ENCODE data around the gene SHQ1. TPM values are rescaled to one million over a fixed set of nuclear protein-coding genes. Genes with fewer than 3 reads are reported as not detected.

SHQ1 gene
- total RNA-seq, 2 experiments from 2014 or later: 9.4 to 13.1 TPM

- no peak for DNase-seq
- Mint-ChIP-seq H3K9me3 (no peaks in the 10 kb centered on the region), H3K27me3 (peaks cover 55% of the 10 kb centered on the region), H3K27ac (no peak overlapping the region), H3K36me3 (ENCODE audit: low read depth) (no peaks in the 10 kb centered on the region), H3K4me3 (no peak overlapping the region), H3K4me1 (ENCODE audit: low read depth) (no peaks in the 10 kb centered on the region)
- Histone ChIP-seq H3K4me1 (ENCODE audit: insufficient read depth, low read length) (no peaks in the 10 kb centered on the region), H3K4me3 (ENCODE audit: low read length) (no peak overlapping the region), H3K27ac (ENCODE audit: low read depth in 1 of 2, low read length in 2 of 2) (no peak overlapping the region), H3K9me3 (ENCODE audit: control insufficient read depth in 1 of 2, insufficient read depth in 1 of 2, low read length in 2 of 2) (no peaks in the 10 kb centered on the region), H3K27me3 (ENCODE audit: control insufficient read depth in 1 of 2, insufficient read depth in 2 of 2, low read length in 2 of 2) (peaks cover 10 to 23% of the 10 kb centered on the region in 2 experiments), H3K36me3 (ENCODE audit: insufficient read depth, low read length) (no peaks in the 10 kb centered on the region)
- no peak for TF ChIP-seq CTCF (IDR thresholded peaks at IDR 0.05)
- ChIA-PET POLR2A (no interaction called here), CTCF (no interaction called here)
- intact Hi-C loops (cut with DNase I, micrococcal nuclease): no loop called here
- ATAC-seq (ENCODE audit: poor library complexity): no peak
Observed at GRCh38 chr3:72894976-72895552, 46.8 kb upstream of the SHQ1 start.

GRCh38 chr3:72892870-72893269, 44.6 kb upstream of the SHQ1 start:
- TF ChIP-seq CTCF (IDR thresholded peaks at IDR 0.05): no peak
- Mint-ChIP-seq H3K27me3 (peaks cover 64% of the 10 kb centered on the region), H3K4me1 (ENCODE audit: low read depth) (peaks cover 10% of the 10 kb centered on the region), H3K9me3 (no peaks in the 10 kb centered on the region), H3K4me3 (no peak overlapping the region), H3K27ac (no peak overlapping the region), H3K36me3 (ENCODE audit: low read depth) (no peaks in the 10 kb centered on the region)
- POLR2A ChIA-PET: no interaction called here
- CTCF ChIA-PET: no interaction called here
- Histone ChIP-seq H3K27me3 (ENCODE audit: control insufficient read depth in 1 of 2, insufficient read depth in 2 of 2, low read length in 2 of 2) (peaks cover 19 to 41% of the 10 kb centered on the region in 2 experiments), H3K9me3 (ENCODE audit: control insufficient read depth in 1 of 2, insufficient read depth in 1 of 2, low read length in 2 of 2) (no peaks in the 10 kb centered on the region), H3K4me3 (ENCODE audit: low read length) (no peak overlapping the region), H3K27ac (ENCODE audit: low read depth in 1 of 2, low read length in 2 of 2) (no peak overlapping the region), H3K36me3 (ENCODE audit: insufficient read depth, low read length) (no peaks in the 10 kb centered on the region), H3K4me1 (ENCODE audit: insufficient read depth, low read length) (peaks cover under 1% of the 10 kb centered on the region)
- DNase-seq: peak in 1 of 14 experiments; percentile 5
- no peak for ATAC-seq (ENCODE audit: poor library complexity)
- intact Hi-C loops (cut with DNase I, micrococcal nuclease): no loop called here

- Histone ChIP-seq H3K27ac (ENCODE audit: low read depth in 1 of 2, low read length in 2 of 2) (no peak overlapping the region), H3K27me3 (ENCODE audit: control insufficient read depth in 1 of 2, insufficient read depth in 2 of 2, low read length in 2 of 2) (peaks cover 25 to 46% of the 10 kb centered on the region in 2 experiments), H3K4me3 (ENCODE audit: low read length) (no peak overlapping the region), H3K36me3 (ENCODE audit: insufficient read depth, low read length) (no peaks in the 10 kb centered on the region), H3K9me3 (ENCODE audit: control insufficient read depth in 1 of 2, insufficient read depth in 1 of 2, low read length in 2 of 2) (no peaks in the 10 kb centered on the region), H3K4me1 (ENCODE audit: insufficient read depth, low read length) (peaks cover 6% of the 10 kb centered on the region)
- no peaks in the 10 kb centered on the region for H3K36me3 Mint-ChIP-seq (ENCODE audit: low read depth)
- no peaks in the 10 kb centered on the region for H3K9me3 Mint-ChIP-seq
- peaks cover 70% of the 10 kb centered on the region for H3K27me3 Mint-ChIP-seq
- ATAC-seq (ENCODE audit: poor library complexity): no peak
- DNase-seq: no peak
- intact Hi-C loops (cut with DNase I, micrococcal nuclease): no loop called here
- H3K4me1 Mint-ChIP-seq (ENCODE audit: low read depth): peaks cover 17% of the 10 kb centered on the region
- CTCF ChIA-PET: no interaction called here
- no peak overlapping the region for H3K4me3 Mint-ChIP-seq
- H3K27ac Mint-ChIP-seq: no peak overlapping the region
- POLR2A ChIA-PET: interaction anchor here (0.7 kb wide), 1 partner anchor 25 kb away, joined by 3 read pairs; no protein-coding TSS in a partner anchor
- no peak for TF ChIP-seq CTCF (IDR thresholded peaks at IDR 0.05)
Observed at GRCh38 chr3:72892081-72892775, 44.0 kb upstream of the SHQ1 start.
